HG03060 (cell line): ENCODE results near the gene PSMD11.
A peak's percentile ranks its signal among the peaks of the same experiment; 100 is the strongest.

Source experiments
- ATAC-seq: cut with Tn5 transposase; IDR thresholded peaks from one replicate; pipeline ENCODE4 v1.9.1; 2021; ENCODE audit warnings: low read depth, moderate number of reproducible peaks; ENCODE audit not compliant: unreplicated experiment

The PSMD11 gene

GRCh38 chr17:32488604-32489180, 44.4 kb downstream of the PSMD11 start:
- no peak for ATAC-seq

DNA sequence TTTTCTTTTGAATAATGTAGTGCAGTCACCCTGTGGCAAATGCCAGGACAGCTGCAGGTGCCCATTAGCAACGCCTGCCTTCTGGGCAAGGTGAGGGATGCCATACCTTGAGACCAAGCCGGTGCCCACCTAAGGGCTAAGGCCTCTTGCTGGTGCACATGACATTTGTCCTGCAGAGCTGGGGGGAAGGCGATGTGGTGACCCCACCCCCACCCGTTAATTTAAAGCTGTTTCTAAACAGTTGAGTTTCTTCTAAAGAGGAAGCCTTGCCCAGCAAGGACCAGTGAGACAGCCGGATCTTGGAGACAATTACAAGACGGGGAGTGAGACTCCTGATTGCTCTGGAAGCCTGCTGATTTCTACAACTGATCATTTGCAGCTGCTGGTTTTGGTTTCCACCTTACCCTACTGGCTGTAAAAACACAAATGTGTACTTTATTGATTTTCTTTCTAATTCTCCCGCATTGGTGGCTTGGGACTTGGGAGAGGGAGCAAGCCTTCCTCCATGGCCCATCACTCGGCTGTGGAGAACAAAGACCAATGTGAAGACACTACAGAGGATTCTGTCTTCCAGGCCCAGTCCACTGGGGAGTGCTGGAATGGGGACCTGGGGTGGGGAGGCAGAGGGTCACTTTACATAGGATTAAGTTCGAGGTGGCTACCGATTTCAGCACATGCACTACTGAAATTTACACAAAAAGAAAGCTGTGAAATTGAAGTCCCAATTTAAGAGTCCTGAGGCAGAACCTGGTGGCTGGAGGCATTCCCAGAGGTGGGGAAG, 45.2 kb downstream of the PSMD11 start:
- ATAC-seq: no peak

- ATAC-seq: no peak
Observed at GRCh38 chr17:32490101-32490482, 45.8 kb downstream of the PSMD11 start.

DNA sequence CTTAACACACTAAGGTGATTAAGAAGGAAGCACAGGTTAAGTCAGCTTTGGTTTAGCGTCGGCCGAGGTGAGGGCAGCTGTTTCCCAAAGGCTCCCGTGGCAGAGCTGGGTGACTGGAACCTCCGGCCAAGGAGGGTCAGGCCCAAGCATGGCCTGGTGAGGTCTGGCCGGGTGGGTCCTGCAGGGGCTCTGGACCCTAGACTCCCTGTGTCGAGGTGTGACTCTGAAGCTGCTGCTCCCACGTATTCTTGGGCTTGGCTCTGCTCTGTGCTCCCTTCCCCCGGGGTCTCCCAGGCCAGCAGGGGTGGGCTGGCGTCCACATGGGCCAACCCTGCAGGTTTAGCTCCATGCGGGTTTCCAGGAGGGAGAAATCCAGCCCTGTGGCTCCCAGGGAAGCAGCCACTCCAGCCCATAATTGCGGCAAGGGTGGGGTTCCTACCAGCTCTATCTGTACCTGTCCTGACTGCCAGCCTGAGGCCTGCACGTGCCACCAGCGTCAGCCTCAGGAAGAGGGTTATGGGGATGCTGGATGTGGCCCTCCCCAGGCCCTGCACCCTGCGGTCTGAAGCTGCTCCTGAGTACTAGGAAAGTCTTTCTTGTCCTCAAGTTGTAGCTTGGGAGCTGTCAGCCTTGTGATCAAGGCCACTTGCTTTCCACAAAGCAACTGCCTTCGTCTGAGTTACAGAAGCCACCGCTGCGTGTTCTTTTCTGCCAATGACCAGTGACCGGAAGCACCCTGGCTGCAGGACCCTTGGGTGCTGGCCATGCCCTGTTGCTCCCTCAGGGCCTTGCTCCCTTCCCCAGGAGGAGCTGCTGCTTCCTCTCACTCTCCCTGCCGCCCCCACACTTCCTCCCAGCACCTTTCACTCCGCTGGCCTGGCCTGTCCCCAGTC, 47.3 kb downstream of the PSMD11 start:
- no peak for ATAC-seq

- no peak for ATAC-seq
Observed at GRCh38 chr17:32492264-32492589, 47.9 kb downstream of the PSMD11 start.

DNA sequence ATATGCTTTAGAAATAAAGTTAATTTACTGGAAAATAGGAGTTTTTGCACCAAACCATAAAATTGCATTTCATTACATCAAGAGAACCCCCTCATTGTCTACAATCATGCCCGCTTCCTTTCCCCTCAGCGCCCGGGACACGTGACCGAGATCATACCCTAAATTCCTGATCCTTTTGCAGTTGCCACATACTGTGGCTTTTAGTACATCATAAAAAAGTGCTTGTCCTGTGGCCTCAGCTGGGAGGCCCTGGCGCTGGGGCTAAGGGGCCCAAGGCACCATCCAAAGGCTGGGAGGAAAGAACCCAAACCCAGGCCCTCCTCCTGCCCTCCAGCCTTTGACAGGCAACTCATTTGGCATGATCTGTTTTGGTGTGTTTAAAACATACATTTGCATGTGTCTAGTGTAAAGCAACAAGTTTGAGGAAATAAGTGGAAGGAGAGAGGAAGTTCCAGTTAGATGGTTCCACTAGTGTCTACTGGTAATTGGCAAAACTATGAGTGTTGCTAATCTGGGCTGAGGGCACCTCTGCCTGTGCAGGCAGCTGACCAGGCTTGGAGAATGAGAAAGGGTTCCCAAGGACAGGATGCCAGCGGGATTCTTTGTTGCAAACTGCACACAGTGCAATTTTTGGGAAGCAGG, 48.5 kb downstream of the PSMD11 start:
- ATAC-seq: no peak

- no peak for ATAC-seq
Observed at GRCh38 chr17:32493571-32493970, 49.3 kb downstream of the PSMD11 start.

GRCh38 chr17:32493976-32494513, 49.7 kb downstream of the PSMD11 start:
- no peak for ATAC-seq

DNA sequence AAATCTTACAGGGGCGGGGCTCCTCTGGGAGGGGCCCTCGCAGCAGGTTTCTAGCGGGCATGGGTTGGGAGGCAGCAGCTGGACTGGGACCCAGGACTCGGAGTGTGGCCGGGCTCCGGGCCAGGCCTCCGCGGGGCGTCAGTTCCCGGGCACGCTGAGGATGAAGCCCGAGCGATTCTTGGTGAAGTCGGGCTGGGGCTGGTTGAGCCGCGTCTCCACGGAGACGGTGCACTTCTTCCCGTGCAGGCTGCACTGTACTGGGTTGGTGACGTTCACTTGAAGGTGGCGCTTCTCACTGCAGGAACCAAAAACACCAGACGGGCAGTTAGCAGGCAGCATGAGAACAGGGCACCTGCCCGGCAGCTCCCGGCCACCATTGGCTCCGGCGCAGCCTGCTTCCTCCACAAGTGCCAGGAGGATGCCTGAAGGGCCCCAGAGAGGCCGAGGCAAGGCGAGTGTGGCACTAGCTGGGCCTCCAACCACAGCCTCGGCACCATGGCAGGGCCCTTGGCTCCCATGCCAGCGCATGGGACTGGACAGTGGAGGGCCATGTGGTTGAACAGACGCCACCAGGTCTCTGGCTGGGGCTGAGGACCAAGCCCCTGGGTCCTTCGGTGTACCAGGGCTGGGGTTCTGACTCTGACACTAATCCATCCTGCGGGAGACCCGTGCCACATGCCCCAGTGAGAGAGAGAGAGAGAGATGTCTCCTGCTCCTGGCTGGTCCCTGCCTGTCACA, 50.5 kb downstream of the PSMD11 start:
- ATAC-seq: no peak

GRCh38 chr17:32495359-32496231, 51.3 kb downstream of the PSMD11 start:
- ATAC-seq: no peak

- ATAC-seq: no peak
Observed at GRCh38 chr17:32496395-32497073, 52.2 kb downstream of the PSMD11 start.

GRCh38 chr17:32497431-32498205, 53.3 kb downstream of the PSMD11 start:
- no peak for ATAC-seq

GRCh38 chr17:32498391-32498790, 54.1 kb downstream of the PSMD11 start:
- no peak for ATAC-seq

- ATAC-seq: no peak
Observed at GRCh38 chr17:32502013-32502412, 57.7 kb downstream of the PSMD11 start.

GRCh38 chr17:32502710-32503109, 58.4 kb downstream of the PSMD11 start:
- no peak for ATAC-seq

- ATAC-seq: peak; percentile 82
Observed at GRCh38 chr17:32503251-32504165, 59.2 kb downstream of the PSMD11 start.
